A549 (cell line): ENCODE results near the gene LOX. TPM values are rescaled to one million over a fixed set of nuclear protein-coding genes. Genes with fewer than 3 reads are reported as not detected.

ENCODE experiments used
- ATAC-seq, 2 experiments: fragments of 200-7000 bp in 1 of 2; fragments of >200 bp in 1 of 2; cut with Nextera tagmentation in 1 of 2; cut with Tn5 transposase in 1 of 2; 3 replicates each; pipeline versions ENCODE4 v1.8.0 to v1.9.1; 2018 to 2020; ENCODE audit warnings: mild to moderate bottlenecking in 1 of 2, moderate library complexity in 1 of 2
- CTCF ChIA-PET: fragments of 300-600 bp; sonication (Branson Sonifier 250); formaldehyde crosslinking; extraction: SDS; loops from one replicate; lab custom pipeline; 2021; ENCODE audit warnings: antibody characterized with exemption, inconsistent platforms; lab: Yijun Ruan, JAX
- POLR2A ChIA-PET: fragments of 350-600 bp; formaldehyde crosslinking; extraction: SDS; loops from one replicate; lab custom pipeline; 2021; ENCODE audit warnings: antibody characterized with exemption, inconsistent platforms; lab: Yijun Ruan, JAX
- DNase-seq, 2 experiments: peaks; one replicate each; pipeline versions ENCODE4 v3.0.0 to v3.0.0-alpha.2; 2011 to 2016; ENCODE audit warnings: low read depth in 1 of 2, low spot score in 1 of 2
- FAIRE-seq: peaks from 2 replicates; lab custom pipeline; 2011; peaks lifted over from hg19 to GRCh38; lab: Jason Lieb, UNC
- H3K27ac ChIP-seq, 2 experiments: fragments of >200 bp; sonication (Bioruptor Twin); formaldehyde crosslinking; 3 replicates each; pipeline ENCODE4 v1.5.1; 2016 to 2017
- H3K4me1 ChIP-seq: fragments of >200 bp; sonication (Bioruptor Twin); formaldehyde crosslinking; 3 replicates; pipeline ENCODE4 v1.6.1; 2016
- H3K4me2 ChIP-seq: fragments of >200 bp; sonication (Bioruptor Twin); formaldehyde crosslinking; 3 replicates; pipeline ENCODE4 v1.6.1; 2016
- H3K4me3 ChIP-seq: fragments of >200 bp; sonication (Bioruptor Twin); formaldehyde crosslinking; 3 replicates; pipeline ENCODE4 v1.5.1; 2016
- H3K9me3 ChIP-seq: fragments of >200 bp; sonication (Bioruptor Twin); formaldehyde crosslinking; 3 replicates; pipeline ENCODE4 v1.6.1; 2016
- BHLHE40 ChIP-seq: IDR thresholded peaks from 2 replicates; pipeline ENCODE4 v1.6.1; 2012; ENCODE audit warnings: low read depth, low read length, inconsistent platforms
- CEBPB ChIP-seq, 2 experiments: fragments of >200 bp in 1 of 2; sonication (Bioruptor Twin) in 1 of 2; formaldehyde crosslinking in 1 of 2; IDR thresholded peaks; 2 replicates each; pipeline ENCODE4 v1.6.1; 2012 to 2016
- CHD2 ChIP-seq: fragments of 150-350 bp; IDR thresholded peaks from 2 replicates; pipeline ENCODE4 v1.6.1; 2014; ENCODE audit warnings: low read length; ENCODE audit not compliant: partially characterized antibody
- CHD4 ChIP-seq: fragments of 200-600 bp; sonication (generic); IDR thresholded peaks from 2 replicates; pipeline ENCODE4 v1.6.1; 2016; ENCODE audit warnings: antibody characterized with exemption, mild to moderate bottlenecking, borderline replicate concordance
- EHMT2 ChIP-seq: fragments of 200-600 bp; sonication (generic); IDR thresholded peaks from 2 replicates; pipeline ENCODE4 v1.6.1; 2016; ENCODE audit warnings: antibody characterized with exemption, low read depth, mild to moderate bottlenecking, moderate library complexity
- EP300 ChIP-seq, 2 experiments: fragments of >200 bp; sonication (Bioruptor Twin); formaldehyde crosslinking; IDR thresholded peaks; 2 replicates in 1 of 2; 3 replicates in 1 of 2; pipeline ENCODE4 v1.6.1; 2016 to 2017
- ESRRA ChIP-seq: fragments of 150-350 bp; IDR thresholded peaks from 2 replicates; pipeline ENCODE4 v1.6.1; 2014; ENCODE audit warnings: mild to moderate bottlenecking, low read length, borderline replicate concordance
- FOSL2 ChIP-seq, 2 experiments: fragments of 450-650 bp in 1 of 2; fragments of >200 bp in 1 of 2; sonication (Bioruptor Twin) in 1 of 2; formaldehyde crosslinking; IDR thresholded peaks; 2 replicates each; pipeline versions ENCODE4 v1.5.0 to v1.6.1; 2016 to 2020; ENCODE audit warnings: mild to moderate bottlenecking in 1 of 2, moderate library complexity in 1 of 2
- HOXB13 ChIP-seq: fragments of 250-450 bp; sonication (Bioruptor Pico); IDR thresholded peaks from 2 replicates; pipeline ENCODE4 v1.5.0; 2020; ENCODE audit warnings: low read depth, mild to moderate bottlenecking, moderate library complexity
- HOXB5 ChIP-seq: fragments of 250-450 bp; sonication (Bioruptor Pico); IDR thresholded peaks from 2 replicates; pipeline ENCODE4 v1.5.0; 2020; ENCODE audit warnings: mild to moderate bottlenecking, moderate library complexity
- JUN ChIP-seq, 2 experiments: fragments of >200 bp; sonication (Bioruptor Twin); formaldehyde crosslinking; IDR thresholded peaks; 2 replicates in 1 of 2; 3 replicates in 1 of 2; pipeline ENCODE4 v1.6.1; 2016 to 2017
- KDM1A ChIP-seq: fragments of 200-600 bp; sonication (generic); IDR thresholded peaks from 2 replicates; pipeline ENCODE4 v1.6.1; 2016; ENCODE audit warnings: low read depth, mild to moderate bottlenecking
- MAX ChIP-seq: IDR thresholded peaks from 2 replicates; pipeline ENCODE4 v1.6.1; 2012
- POLR2A ChIP-seq: IDR thresholded peaks from 2 replicates; pipeline ENCODE4 v1.6.1; 2012; ENCODE audit warnings: mild to moderate bottlenecking, low read length
- RCOR1 ChIP-seq: fragments of 150-350 bp; IDR thresholded peaks from 2 replicates; pipeline ENCODE4 v1.6.1; 2014; ENCODE audit warnings: antibody characterized with exemption, low read length, low read depth
- RNF2 ChIP-seq: fragments of 200-600 bp; sonication (generic); IDR thresholded peaks from 2 replicates; pipeline ENCODE4 v1.6.1; 2016; ENCODE audit warnings: low read depth, mild to moderate bottlenecking, antibody characterized with exemption, moderate library complexity, borderline replicate concordance
- SMC3 ChIP-seq: fragments of >200 bp; sonication (Bioruptor Twin); formaldehyde crosslinking; IDR thresholded peaks from 3 replicates; pipeline ENCODE4 v1.6.1; 2018; ENCODE audit warnings: inconsistent platforms
- ZC3H11A ChIP-seq: fragments of 450-650 bp; IDR thresholded peaks from 2 replicates; pipeline ENCODE4 v1.6.1; 2014; ENCODE audit warnings: antibody characterized with exemption, mild to moderate bottlenecking
- ZSCAN20 ChIP-seq: fragments of 250-450 bp; sonication (Bioruptor Pico); IDR thresholded peaks from 2 replicates; pipeline ENCODE4 v1.8.0; 2022; ENCODE audit warnings: mild to moderate bottlenecking, moderate library complexity
- WGBS: methylation state at CpG from one replicate; pipeline ENCODE4 v1.1.6; 2017; ENCODE audit errors: missing lambda C conversion rate; 5-methylcytosine and 5-hydroxymethylcytosine counted together
- polyA plus RNA-seq, 4 experiments: library from polyadenylated mRNA; depleted of rRNA in 3 of 4; stranded (reverse); fragments of >200 nt; fragmentation: RNase III in 1 of 4; extraction: RNeasy Plus Mini Kit Qiagen cat#74134 plus additional on column Dnase treatment in 1 of 4; gene quantifications; 2 replicates in 3 of 4; 3 replicates in 1 of 4; pipeline ENCODE4 v1.2.3, GENCODE V29; 2011 to 2017
- TF ChIP-seq, protein P1 (sequence below): IDR thresholded peaks from 2 replicates; pipeline ENCODE4 v1.6.1; 2012
- TF ChIP-seq, protein P2 (sequence below): fragments of 250-450 bp; sonication (Bioruptor Pico); IDR thresholded peaks from 2 replicates; pipeline ENCODE4 v1.5.0; 2021; ENCODE audit warnings: mild to moderate bottlenecking, moderate library complexity, borderline replicate concordance

LOX gene
- polyA plus RNA-seq, 2 of the 4 experiments (the other 2 are of a cell fraction) = 0.34 to 0.36 TPM

GRCh38 chr5:122126177-122126755 is 48.2 kb upstream of the LOX start:
- ChIA-PET POLR2A (no interaction called here), CTCF (interaction anchor here (0.6 kb wide), 1 partner anchor 1301 kb away, joined by 5 read pairs; no protein-coding TSS in a partner anchor)
- Histone ChIP-seq H3K4me3 (no peak overlapping the region), H3K27ac (no peak overlapping the region), H3K9me3 (no peaks in the 10 kb centered on the region), H3K4me2 (no peak overlapping the region), H3K4me1 (no peaks in the 10 kb centered on the region)
- TF ChIP-seq, protein P1, sequence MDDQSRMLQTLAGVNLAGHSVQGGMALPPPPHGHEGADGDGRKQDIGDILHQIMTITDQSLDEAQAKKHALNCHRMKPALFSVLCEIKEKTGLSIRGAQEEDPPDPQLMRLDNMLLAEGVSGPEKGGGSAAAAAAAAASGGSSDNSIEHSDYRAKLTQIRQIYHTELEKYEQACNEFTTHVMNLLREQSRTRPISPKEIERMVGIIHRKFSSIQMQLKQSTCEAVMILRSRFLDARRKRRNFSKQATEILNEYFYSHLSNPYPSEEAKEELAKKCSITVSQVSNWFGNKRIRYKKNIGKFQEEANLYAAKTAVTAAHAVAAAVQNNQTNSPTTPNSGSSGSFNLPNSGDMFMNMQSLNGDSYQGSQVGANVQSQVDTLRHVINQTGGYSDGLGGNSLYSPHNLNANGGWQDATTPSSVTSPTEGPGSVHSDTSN = no peak
- TF ChIP-seq EHMT2 = no peak
- TF ChIP-seq JUN (IDR thresholded peaks at IDR 0.05) = no peak
- no peak for TF ChIP-seq ESRRA
- TF ChIP-seq RCOR1 = no peak
- TF ChIP-seq KDM1A = no peak
- no peak for FAIRE-seq
- DNase-seq = no peak
- WGBS = 66% methylated on average over 2 of the region's 2 CpGs
- no peak for ATAC-seq

- Histone ChIP-seq H3K27ac (no peak overlapping the region), H3K4me3 (no peak overlapping the region), H3K4me1 (no peaks in the 10 kb centered on the region), H3K4me2 (no peak overlapping the region), H3K9me3 (no peaks in the 10 kb centered on the region)
- TF ChIP-seq, protein P1 = no peak
- no peak for TF ChIP-seq FOSL2 (IDR thresholded peaks at IDR 0.05)
- no peak for TF ChIP-seq FOSL2 (CRISPR knock-in tag; IDR thresholded peaks at IDR 0.05)
- no peak for TF ChIP-seq POLR2A
- TF ChIP-seq RCOR1 = no peak
- no peak for TF ChIP-seq JUN (IDR thresholded peaks at IDR 0.05)
- TF ChIP-seq ZC3H11A = no peak
- no peak for TF ChIP-seq RNF2
- TF ChIP-seq SMC3 = no peak
- TF ChIP-seq HOXB5 (CRISPR knock-in tag) = no peak
- no peak for TF ChIP-seq EP300 (IDR thresholded peaks at IDR 0.05)
- no peak for TF ChIP-seq CHD2
- TF ChIP-seq MAX = no peak
- no peak for TF ChIP-seq EHMT2
- TF ChIP-seq CHD4 = no peak
- TF ChIP-seq HOXB13 = no peak
- TF ChIP-seq, protein P2, sequence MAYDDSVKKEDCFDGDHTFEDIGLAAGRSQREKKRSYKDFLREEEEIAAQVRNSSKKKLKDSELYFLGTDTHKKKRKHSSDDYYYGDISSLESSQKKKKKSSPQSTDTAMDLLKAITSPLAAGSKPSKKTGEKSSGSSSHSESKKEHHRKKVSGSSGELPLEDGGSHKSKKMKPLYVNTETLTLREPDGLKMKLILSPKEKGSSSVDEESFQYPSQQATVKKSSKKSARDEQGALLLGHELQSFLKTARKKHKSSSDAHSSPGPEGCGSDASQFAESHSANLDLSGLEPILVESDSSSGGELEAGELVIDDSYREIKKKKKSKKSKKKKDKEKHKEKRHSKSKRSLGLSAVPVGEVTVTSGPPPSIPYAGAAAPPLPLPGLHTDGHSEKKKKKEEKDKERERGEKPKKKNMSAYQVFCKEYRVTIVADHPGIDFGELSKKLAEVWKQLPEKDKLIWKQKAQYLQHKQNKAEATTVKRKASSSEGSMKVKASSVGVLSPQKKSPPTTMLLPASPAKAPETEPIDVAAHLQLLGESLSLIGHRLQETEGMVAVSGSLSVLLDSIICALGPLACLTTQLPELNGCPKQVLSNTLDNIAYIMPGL (CRISPR knock-in tag) = no peak
- no peak for TF ChIP-seq BHLHE40
- TF ChIP-seq ZSCAN20 = no peak
- TF ChIP-seq CEBPB (IDR thresholded peaks at IDR 0.05) = no peak
- DNase-seq = no peak
- no peak for FAIRE-seq
- ChIA-PET POLR2A (no interaction called here), CTCF (interaction anchor here (0.6 kb wide), 1 partner anchor 37 kb away, joined by 3 read pairs; no protein-coding TSS in a partner anchor)
- WGBS = 79% methylated on average over 2 of the region's 2 CpGs
- no peak for ATAC-seq
Measured at GRCh38 chr5:122124766-122125165, 46.7 kb upstream of the LOX start.
